HepG2 (cell line): Measurements from ENCODE around the gene SEPHS2. TPM values are rescaled to one million over a fixed set of nuclear protein-coding genes. Genes with fewer than 3 reads are reported as not detected.

Experiments
- CSRNP1 ChIP-seq: sonication (generic); formaldehyde crosslinking; IDR thresholded peaks from 2 replicates; pipeline ENCODE4 v1.8.1; 2023; ENCODE audit warnings: mild to moderate bottlenecking, missing genetic modification reagents
- KDM5B ChIP-seq: sonication (generic); formaldehyde crosslinking; IDR thresholded peaks from 2 replicates; pipeline ENCODE4 v1.4.0; 2020; ENCODE audit warnings: missing genetic modification reagents, mild to moderate bottlenecking, borderline replicate concordance
- NFYC ChIP-seq: IDR thresholded peaks from 2 replicates; pipeline ENCODE4 v1.6.1; 2016; ENCODE audit warnings: missing genetic modification reagents, missing compliant biosample characterization
- ZFP82 ChIP-seq: sonication (generic); formaldehyde crosslinking; IDR thresholded peaks from 2 replicates; pipeline ENCODE4 v1.5.1; 2020; ENCODE audit warnings: mild to moderate bottlenecking, missing genetic modification reagents, borderline replicate concordance
- ZNF142 ChIP-seq: sonication (generic); formaldehyde crosslinking; IDR thresholded peaks from 2 replicates; pipeline ENCODE4 v1.4.0; 2020; ENCODE audit warnings: missing genetic modification reagents
- ZNF281 ChIP-seq: sonication (generic); formaldehyde crosslinking; IDR thresholded peaks from 2 replicates; pipeline ENCODE4 v1.4.0; 2020; ENCODE audit warnings: missing genetic modification reagents, borderline replicate concordance
- ZNF282 ChIP-seq: fragments of 450-650 bp; IDR thresholded peaks from 2 replicates; pipeline ENCODE4 v1.6.1; 2018; ENCODE audit not compliant: partially characterized antibody
- ZNF350 ChIP-seq: sonication (generic); formaldehyde crosslinking; IDR thresholded peaks from 2 replicates; pipeline ENCODE4 v1.4.0; 2020; ENCODE audit warnings: mild to moderate bottlenecking, low read depth, missing genetic modification reagents, borderline replicate concordance
- ZNF512 ChIP-seq: sonication (generic); formaldehyde crosslinking; IDR thresholded peaks from 2 replicates; pipeline ENCODE4 v1.4.0; 2020; ENCODE audit warnings: mild to moderate bottlenecking, missing genetic modification reagents
- ZNF713 ChIP-seq: sonication (generic); formaldehyde crosslinking; IDR thresholded peaks from 2 replicates; pipeline ENCODE4 v1.4.0; 2020; ENCODE audit warnings: mild to moderate bottlenecking, missing genetic modification reagents
- ZNF75D ChIP-seq: sonication (generic); formaldehyde crosslinking; IDR thresholded peaks from 2 replicates; pipeline ENCODE4 v1.8.1; 2023; ENCODE audit warnings: missing genetic modification reagents, mild to moderate bottlenecking, borderline replicate concordance
- ZNF839 ChIP-seq: sonication (generic); formaldehyde crosslinking; IDR thresholded peaks from 2 replicates; pipeline ENCODE4 v1.4.0; 2020; ENCODE audit warnings: missing genetic modification reagents, mild to moderate bottlenecking, borderline replicate concordance
- ZNF879 ChIP-seq: sonication (generic); formaldehyde crosslinking; IDR thresholded peaks from 2 replicates; pipeline ENCODE4 v1.8.1; 2023; ENCODE audit warnings: missing genetic modification reagents
- ZSCAN12 ChIP-seq: sonication (generic); formaldehyde crosslinking; IDR thresholded peaks from 2 replicates; pipeline ENCODE4 v1.9.0; 2021; ENCODE audit warnings: mild to moderate bottlenecking, missing genetic modification reagents
- ZSCAN31 ChIP-seq: sonication (generic); formaldehyde crosslinking; IDR thresholded peaks from 2 replicates; pipeline ENCODE4 v1.5.0; 2020; ENCODE audit warnings: low read depth, mild to moderate bottlenecking, missing genetic modification reagents
- polyA plus RNA-seq, 8 experiments: library from polyadenylated mRNA; depleted of rRNA in 3 of 8; stranded (reverse) in 7 of 8; unstranded in 1 of 8; fragments of >200 nt; fragmentation: Illumina TruSeq in 4 of 8; extraction: Trizol in 4 of 8; gene quantifications; 2 replicates each; pipeline versions ENCODE4 v1.2.1 to v1.2.3, GENCODE V29; 2011 to 2016; ENCODE audit warnings: low read depth in 4 of 8, missing spikeins in 1 of 8, mixed read lengths in 1 of 8; ENCODE audit not compliant: insufficient read depth in 1 of 8
- total RNA-seq, 5 experiments: library from RNA; depleted of rRNA; stranded (reverse); fragments of >200 nt; fragmentation: Illumina TruSeq; extraction: Trizol; gene quantifications; 2 replicates each; pipeline ENCODE4 v1.2.3, GENCODE V29; 2016; ENCODE audit warnings: low read depth in 1 of 5

Gene SEPHS2
- total and polyA plus RNA-seq, 2 of the 13 experiments (the other 11 are each of a cell fraction or from before 2014, with no cell fraction given): 20.7 to 127 TPM

GRCh38 chr16:30458561-30459394 is 13.1 kb upstream of the SEPHS2 start (continued):
- TF ChIP-seq ZNF512 (CRISPR knock-in tag) (no peak), ZFP82 (no peak), ZNF879 (CRISPR knock-in tag) (no peak), ZNF142 (CRISPR knock-in tag) (no peak), NFYC (CRISPR knock-in tag) (no peak; the same call in 1 of the 2 replicates), ZSCAN31 (peak; percentile 78; the same call in 1 of the 2 replicates), ZNF350 (CRISPR knock-in tag) (peak; percentile 76), ZNF713 (CRISPR knock-in tag) (no peak), ZSCAN12 (0 out of 2 replicates have a peak, but pooled peaks have one; percentile 27), KDM5B (CRISPR knock-in tag) (peak; percentile 83; the same call in 1 of the 2 replicates), ZNF839 (peak; percentile 55; the same call in 1 of the 2 replicates), ZNF282 (no peak), ZNF281 (CRISPR knock-in tag) (peak; percentile 26; the same call in 1 of the 2 replicates), ZNF75D (CRISPR knock-in tag) (no peak), CSRNP1 (peak; percentile 70; the same call in 1 of the 2 replicates)
